ENCODE data around the gene PHLDA2. TPM values are rescaled to one million over a fixed set of nuclear protein-coding genes. Genes with fewer than 3 reads are reported as not detected.

Gene PHLDA2
- total RNA-seq, 2 experiments from 2014 or later = 3.6 to 3.7 TPM

DNA sequence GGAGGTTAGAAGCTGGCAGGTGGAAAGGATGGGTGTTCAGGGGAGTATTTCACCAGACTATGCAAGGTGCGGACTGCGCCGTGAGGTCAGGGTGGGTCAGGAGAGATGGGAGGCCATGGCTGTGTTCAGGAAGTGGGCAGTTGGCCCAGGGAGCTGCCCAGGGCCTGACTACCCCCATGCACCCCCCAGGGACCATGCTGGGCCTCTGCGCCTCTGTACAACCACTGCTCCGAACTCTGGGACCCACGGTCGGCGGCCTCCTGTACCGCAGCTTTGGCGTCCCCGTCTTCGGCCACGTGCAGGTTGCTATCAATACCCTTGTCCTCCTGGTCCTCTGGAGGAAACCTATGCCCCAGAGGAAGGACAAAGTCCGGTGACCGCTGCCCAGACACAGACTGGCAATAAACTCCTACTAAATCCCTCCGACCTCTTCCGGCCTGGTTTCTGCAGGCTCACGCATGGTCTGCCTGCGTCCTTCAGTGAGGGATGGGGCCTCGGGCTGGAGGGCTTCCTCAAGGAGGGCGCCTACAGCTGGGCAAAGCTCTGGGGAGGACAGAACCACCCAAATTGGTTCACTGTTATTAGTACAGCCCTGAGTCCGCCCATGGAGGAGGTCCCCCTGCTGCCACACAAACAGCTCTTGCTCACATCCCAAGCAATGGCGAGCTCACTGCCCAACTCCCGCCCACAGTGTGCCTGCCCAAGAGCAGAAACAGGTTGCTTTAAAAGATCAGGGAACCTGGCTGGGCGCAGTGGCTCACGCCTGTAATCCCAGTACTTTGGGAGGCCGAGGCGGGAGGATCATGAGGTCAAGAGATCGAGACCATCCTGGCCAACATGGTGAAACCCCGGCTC lies 4.2 kb downstream of the PHLDA2 start:
- ATAC-seq = no peak
- Mint-ChIP-seq H3K36me3 (ENCODE audit: low read depth) (no peaks in the 10 kb centered on the region), H3K9me3 (peaks cover 2% of the 10 kb centered on the region), H3K27ac (no peak overlapping the region), H3K4me3 (no peak overlapping the region), H3K27me3 (peaks cover 25% of the 10 kb centered on the region), H3K4me1 (ENCODE audit: low read depth) (peaks cover 11% of the 10 kb centered on the region)
- ChIA-PET POLR2A (interaction anchor here (0.7 to 1.1 kb wide), 2 partner anchors 36 to 150 kb away, joined by 3 to 4 read pairs; no protein-coding TSS in a partner anchor), CTCF (no interaction called here)
- intact Hi-C loops (cut with micrococcal nuclease) = no loop called here
- DNase-seq = no peak
- TF ChIP-seq, protein P1, sequence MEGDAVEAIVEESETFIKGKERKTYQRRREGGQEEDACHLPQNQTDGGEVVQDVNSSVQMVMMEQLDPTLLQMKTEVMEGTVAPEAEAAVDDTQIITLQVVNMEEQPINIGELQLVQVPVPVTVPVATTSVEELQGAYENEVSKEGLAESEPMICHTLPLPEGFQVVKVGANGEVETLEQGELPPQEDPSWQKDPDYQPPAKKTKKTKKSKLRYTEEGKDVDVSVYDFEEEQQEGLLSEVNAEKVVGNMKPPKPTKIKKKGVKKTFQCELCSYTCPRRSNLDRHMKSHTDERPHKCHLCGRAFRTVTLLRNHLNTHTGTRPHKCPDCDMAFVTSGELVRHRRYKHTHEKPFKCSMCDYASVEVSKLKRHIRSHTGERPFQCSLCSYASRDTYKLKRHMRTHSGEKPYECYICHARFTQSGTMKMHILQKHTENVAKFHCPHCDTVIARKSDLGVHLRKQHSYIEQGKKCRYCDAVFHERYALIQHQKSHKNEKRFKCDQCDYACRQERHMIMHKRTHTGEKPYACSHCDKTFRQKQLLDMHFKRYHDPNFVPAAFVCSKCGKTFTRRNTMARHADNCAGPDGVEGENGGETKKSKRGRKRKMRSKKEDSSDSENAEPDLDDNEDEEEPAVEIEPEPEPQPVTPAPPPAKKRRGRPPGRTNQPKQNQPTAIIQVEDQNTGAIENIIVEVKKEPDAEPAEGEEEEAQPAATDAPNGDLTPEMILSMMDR (IDR thresholded peaks at IDR 0.05) = no peak

DNA sequence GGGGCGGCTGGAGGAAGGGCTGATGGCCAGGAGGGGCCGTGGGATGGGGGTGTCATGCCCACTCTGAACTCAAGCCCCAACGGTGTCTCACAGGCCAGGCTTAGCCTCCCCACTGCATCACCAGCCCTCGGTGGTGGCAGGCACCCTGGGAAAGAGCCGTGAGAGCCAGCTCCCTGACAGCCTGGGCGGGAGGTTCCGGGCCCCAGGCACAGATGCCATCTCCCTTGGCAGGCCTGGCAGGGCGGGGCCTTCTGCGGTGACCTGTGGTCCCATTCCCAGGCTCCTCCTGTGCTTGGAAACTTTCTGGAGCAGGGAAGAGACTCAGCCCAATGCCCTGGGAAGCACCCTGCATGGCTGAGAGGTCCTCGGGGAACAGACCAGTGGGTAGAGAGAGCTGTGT lies 4.8 kb downstream of the PHLDA2 start:
- Mint-ChIP-seq H3K4me1 (ENCODE audit: low read depth) (peaks cover 9% of the 10 kb centered on the region), H3K27ac (no peak overlapping the region), H3K4me3 (no peak overlapping the region), H3K36me3 (ENCODE audit: low read depth) (no peaks in the 10 kb centered on the region), H3K27me3 (peaks cover 23% of the 10 kb centered on the region), H3K9me3 (peaks cover 2% of the 10 kb centered on the region)
- intact Hi-C loops (cut with micrococcal nuclease) = no loop called here
- ATAC-seq (no peak), DNase-seq (no peak)
- ChIA-PET POLR2A (no interaction called here), CTCF (no interaction called here)
- TF ChIP-seq, protein P1 (IDR thresholded peaks at IDR 0.05) = no peak

DNA sequence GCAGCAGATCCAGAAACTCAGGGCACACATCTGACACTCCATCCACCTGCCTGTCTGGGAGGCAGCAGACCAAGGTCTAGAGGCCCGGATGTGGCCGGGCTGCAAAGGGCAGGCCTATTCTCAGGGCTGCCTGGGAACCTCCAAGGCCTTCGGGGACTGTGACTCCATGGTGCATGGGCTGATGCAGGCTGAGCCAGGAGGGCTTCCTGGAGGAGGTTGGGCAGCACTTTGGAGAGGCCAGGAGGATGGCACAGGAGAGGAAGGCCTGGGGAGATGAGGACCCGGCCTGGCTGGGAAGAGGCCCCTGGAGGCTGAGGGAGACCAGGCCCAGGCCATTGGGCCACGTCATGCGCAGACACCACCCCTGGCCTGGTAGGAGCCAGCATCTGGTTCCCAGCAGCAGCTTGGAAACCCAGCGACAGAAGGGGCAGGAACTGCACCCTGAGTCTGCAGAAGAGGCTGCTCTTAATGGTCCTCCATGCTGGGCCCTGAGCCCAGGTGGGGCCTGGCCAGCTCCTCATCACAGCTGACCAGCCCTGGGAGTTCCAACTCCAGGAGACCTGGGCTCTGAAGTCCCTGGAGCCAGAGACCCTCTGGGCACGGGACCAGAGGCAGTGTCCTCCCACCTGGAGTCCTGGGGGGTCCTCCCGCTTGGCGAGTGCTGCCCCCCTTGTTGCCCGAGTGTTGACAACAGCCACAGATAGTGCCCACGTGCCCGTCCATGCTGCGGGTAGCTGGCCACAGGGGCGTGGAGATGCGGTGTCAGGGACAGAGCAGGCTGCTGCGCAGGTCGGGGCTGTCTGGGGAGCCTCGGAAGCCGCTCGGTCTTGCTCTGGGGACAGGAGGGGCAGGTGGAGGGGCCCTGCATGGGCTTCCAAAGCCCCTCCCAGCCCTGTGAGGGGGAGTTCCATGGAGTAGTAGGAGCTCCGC lies 5.5 kb downstream of the PHLDA2 start:
- TF ChIP-seq, protein P1 (IDR thresholded peaks at IDR 0.05) = no peak
- no peak overlapping the region for H3K27ac Mint-ChIP-seq
- H3K4me1 Mint-ChIP-seq (ENCODE audit: low read depth) = peaks cover 6% of the 10 kb centered on the region
- peaks cover 2% of the 10 kb centered on the region for H3K9me3 Mint-ChIP-seq
- H3K4me3 Mint-ChIP-seq = no peak overlapping the region
- POLR2A ChIA-PET = no interaction called here
- intact Hi-C loops (cut with micrococcal nuclease) = no loop called here
- H3K36me3 Mint-ChIP-seq (ENCODE audit: low read depth) = no peaks in the 10 kb centered on the region
- no peak for ATAC-seq
- DNase-seq = no peak
- CTCF ChIA-PET = no interaction called here
- peaks cover 19% of the 10 kb centered on the region for H3K27me3 Mint-ChIP-seq

DNA sequence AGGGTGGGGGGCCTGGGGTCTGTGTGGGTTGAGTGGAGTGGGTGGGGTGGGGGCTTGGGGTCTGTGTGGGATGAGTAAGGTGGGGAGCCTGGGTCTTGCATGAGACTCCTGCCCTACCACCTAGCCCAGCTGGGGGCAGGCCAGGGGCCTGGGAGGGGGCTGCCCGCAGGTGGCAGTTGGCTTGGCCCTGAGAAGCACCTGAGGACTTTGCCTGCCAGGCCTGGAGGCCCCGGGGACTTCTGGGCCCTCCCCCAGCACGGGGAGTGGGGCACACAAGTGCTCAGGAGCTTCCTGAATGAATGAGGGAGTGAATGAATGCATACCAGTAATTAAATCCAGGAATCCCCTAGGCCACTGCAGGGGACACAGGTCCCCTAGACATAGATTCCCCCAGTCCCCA lies 6.6 kb downstream of the PHLDA2 start:
- no peak for ATAC-seq
- DNase-seq = no peak
- TF ChIP-seq, protein P1 (IDR thresholded peaks at IDR 0.05) = no peak
- Mint-ChIP-seq H3K4me3 (no peak overlapping the region), H3K9me3 (peaks cover 2% of the 10 kb centered on the region), H3K36me3 (ENCODE audit: low read depth) (no peaks in the 10 kb centered on the region), H3K4me1 (ENCODE audit: low read depth) (no peaks in the 10 kb centered on the region), H3K27ac (no peak overlapping the region), H3K27me3 (peaks cover 12% of the 10 kb centered on the region)
- POLR2A ChIA-PET = interaction anchor here (1.3 kb wide), 1 partner anchor 11 kb away, joined by 4 read pairs; no protein-coding TSS in a partner anchor
- CTCF ChIA-PET = no interaction called here
- intact Hi-C loops (cut with micrococcal nuclease) = no loop called here
